OCI-LY7 (cell line): Measurements from ENCODE around the gene SUPT20H. TPM values are rescaled to one million over a fixed set of nuclear protein-coding genes. Genes with fewer than 3 reads are reported as not detected.
"Not testable (repeated sequence)": the region's sequence is repeated elsewhere in the genome, so short reads cannot be mapped to it uniquely, and the experiment has no call there.

Experiments used
- BruUV-seq: library from RNA; stranded (reverse); fragments of 400-500 nt; replicated peaks from 2 replicates; lab custom pipeline; 2021; lab: Mats Ljungman, UMichigan
- CTCF ChIA-PET: fragments of 300-600 bp; sonication (Branson Sonifier 250); formaldehyde crosslinking; loops from one replicate; lab custom pipeline; 2022; ENCODE audit warnings: antibody characterized with exemption; ENCODE audit not compliant: unreplicated experiment; lab: Charles Lee
- POLR2A ChIA-PET: fragments of 300-600 bp; sonication (Branson Sonifier 250); formaldehyde crosslinking; loops from one replicate; lab custom pipeline; 2022; ENCODE audit warnings: antibody characterized with exemption; lab: Charles Lee
- DNase-seq: peaks from one replicate; pipeline ENCODE4 v3.0.0-alpha.2; 2015; ENCODE audit warnings: low spot score
- H2AFZ ChIP-seq: fragments of 200-600 bp; sonication (generic), shearing (Covaris generic); 2 replicates; pipeline ENCODE4 v1.6.1; 2014; ENCODE audit warnings: mild to moderate bottlenecking, antibody characterized with exemption, low read length, moderate library complexity
- H3K27ac ChIP-seq: fragments of 200-600 bp; sonication (generic); 2 replicates; pipeline ENCODE4 v1.5.1; 2014; ENCODE audit warnings: mixed run types, low read depth, mild to moderate bottlenecking, moderate library complexity, low read length, inconsistent platforms; ENCODE audit not compliant: poor library complexity, severe bottlenecking
- H3K36me3 ChIP-seq: fragments of 200-600 bp; sonication (generic); 2 replicates; pipeline ENCODE4 v1.6.1; 2014; ENCODE audit warnings: mild to moderate bottlenecking, antibody characterized with exemption, low read length, moderate library complexity, mixed read lengths; ENCODE audit not compliant: insufficient read depth
- H3K4me1 ChIP-seq: fragments of 200-600 bp; sonication (generic); 2 replicates; pipeline ENCODE4 v1.5.1; 2014; ENCODE audit warnings: mild to moderate bottlenecking, low read length; ENCODE audit not compliant: insufficient read depth, poor library complexity, severe bottlenecking
- H3K4me2 ChIP-seq: fragments of 200-600 bp; sonication (generic); 2 replicates; pipeline ENCODE4 v1.6.1; 2014; ENCODE audit warnings: mild to moderate bottlenecking, low read length
- H3K4me3 ChIP-seq: fragments of 200-600 bp; sonication (generic); 2 replicates; pipeline ENCODE4 v1.5.1; 2014; ENCODE audit warnings: mild to moderate bottlenecking, low read depth, low read length; ENCODE audit not compliant: poor library complexity, severe bottlenecking
- H3K79me2 ChIP-seq: fragments of 200-600 bp; sonication (generic); 2 replicates; pipeline ENCODE4 v1.6.1; 2016; ENCODE audit warnings: low read depth, mild to moderate bottlenecking, low read length, moderate library complexity, mixed read lengths; ENCODE audit not compliant: insufficient read depth
- H3K9me2 ChIP-seq: fragments of 200-600 bp; sonication (generic); 2 replicates; pipeline ENCODE4 v1.6.1; 2016; ENCODE audit warnings: mild to moderate bottlenecking, low read length, mixed read lengths; ENCODE audit not compliant: insufficient read depth
- H3K9me3 ChIP-seq: fragments of 200-600 bp; sonication (generic); 2 replicates; pipeline ENCODE4 v1.6.1; 2014; ENCODE audit warnings: mild to moderate bottlenecking, mixed run types, low read length, mixed read lengths
- H4K20me1 ChIP-seq: fragments of 200-600 bp; sonication (generic); 2 replicates; pipeline ENCODE4 v1.6.1; 2014; ENCODE audit warnings: mild to moderate bottlenecking, antibody characterized with exemption, low read length, moderate library complexity, mixed read lengths; ENCODE audit not compliant: insufficient read depth
- CTCF ChIP-seq: fragments of 200-600 bp; sonication (generic); conservative IDR thresholded peaks from 2 replicates; pipeline ENCODE4 v1.5.1; 2014; ENCODE audit warnings: mild to moderate bottlenecking, antibody characterized with exemption, low read length, moderate library complexity, mixed read lengths
- EZH2phosphoT487 ChIP-seq: fragments of 200-600 bp; sonication (generic); IDR thresholded peaks from 2 replicates; pipeline ENCODE4 v1.6.1; 2018; ENCODE audit warnings: low read depth, borderline replicate concordance, mild to moderate bottlenecking, mixed run types, antibody characterized with exemption, low read length, moderate library complexity, mixed read lengths
- intact Hi-C: fragments of 100-400 bp; cut with micrococcal nuclease; formaldehyde crosslinking; loops from one replicate; pipeline ENCODE4 v1.10.0; 2022; ENCODE audit not compliant: unreplicated experiment
- total RNA-seq, 2 experiments: library from RNA; depleted of rRNA in 1 of 2; stranded (reverse); fragments of >200 nt in 1 of 2; shearing (Covaris generic) in 1 of 2; gene quantifications; 2 replicates each; pipeline ENCODE4 v1.2.3, GENCODE V29; 2014 to 2022

The SUPT20H gene
- total RNA-seq, 2 experiments from 2014 or later, result 53.0 to 88.3 TPM

DNA sequence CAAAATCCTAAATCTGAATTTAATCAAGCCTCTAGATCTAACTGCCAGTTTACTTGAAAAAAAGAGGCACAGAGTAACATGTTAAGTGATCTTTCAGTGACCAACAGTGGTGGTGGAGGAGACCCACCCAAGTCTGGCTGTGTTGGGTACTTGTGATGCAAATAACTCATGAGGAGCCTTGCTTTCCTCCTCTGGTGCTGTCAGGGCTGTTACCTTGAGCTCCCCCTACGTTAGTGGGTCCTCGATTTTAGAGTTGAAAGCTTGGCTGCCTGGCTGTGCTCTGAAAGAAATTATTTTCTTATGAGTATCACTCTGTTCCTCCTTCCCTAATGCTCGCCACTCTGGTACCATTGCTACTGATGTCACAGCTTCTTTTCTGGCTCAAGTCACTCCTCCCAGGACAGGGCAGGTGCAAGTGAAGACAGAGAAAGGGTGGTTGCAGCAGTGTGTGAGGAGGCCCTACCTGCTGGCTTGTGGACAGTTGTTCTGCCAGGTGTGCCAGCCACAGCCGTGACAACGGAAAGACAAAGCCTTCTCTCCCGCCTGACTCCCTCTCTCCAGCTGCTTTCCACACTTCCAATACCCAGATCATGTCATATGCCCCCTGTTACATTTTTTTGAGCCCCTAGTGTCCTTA is 6.5 kb upstream of the SUPT20H start:
- no peak for TF ChIP-seq EZH2phosphoT487
- no peak for TF ChIP-seq CTCF
- BruUV-seq, result no TSS peak
- CTCF ChIA-PET, result no interaction called here

DNA sequence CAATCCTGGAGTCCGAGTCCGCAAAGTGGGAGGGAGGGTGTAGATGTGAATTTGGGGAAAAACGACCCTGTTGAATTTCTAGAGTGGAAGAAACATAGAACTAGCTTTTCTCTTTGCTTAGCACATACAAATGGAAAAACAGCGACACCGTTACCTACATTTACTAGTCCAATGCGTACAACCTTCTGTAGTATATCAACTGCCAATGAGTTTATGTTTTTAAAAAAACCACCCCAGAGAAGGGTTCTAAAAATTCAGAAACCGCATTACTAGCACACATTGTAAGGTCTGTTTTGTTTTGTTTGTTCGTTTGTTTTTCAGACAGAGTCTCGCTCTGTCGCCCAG is 332 bp upstream of the SUPT20H start:
- peak overlapping the region; percentile 97 for H2AFZ ChIP-seq
- H3K9me2 ChIP-seq, result no peaks in the 10 kb centered on the region
- BruUV-seq, result no TSS peak
- DNase-seq, result no peak
- peaks cover 12% of the 10 kb centered on the region for H3K36me3 ChIP-seq
- TF ChIP-seq EZH2phosphoT487, result no peak
- no peaks in the 10 kb centered on the region for H4K20me1 ChIP-seq
- intact Hi-C loops, result loop anchor here (1.0 to 5.0 kb wide), 4 partner anchors 59 to 1977 kb away; partner anchors contain the start of genes NHLRC3, PROSER1, RFXAP and SMAD9
- H3K4me2 ChIP-seq, result peak overlapping the region; percentile 72
- peaks cover 12% of the 10 kb centered on the region for H3K4me1 ChIP-seq
- peak overlapping the region; percentile 71 for H3K4me3 ChIP-seq
- CTCF ChIA-PET, result no interaction called here
- POLR2A ChIA-PET, result interaction anchor here (0.7 kb wide), 1 partner anchor 35 kb away, joined by 4 read pairs; no protein-coding TSS in a partner anchor
- H3K79me2 ChIP-seq, result peaks cover 29% of the 10 kb centered on the region
- no peak overlapping the region for H3K27ac ChIP-seq
- H3K9me3 ChIP-seq, result no peaks in the 10 kb centered on the region

More for the DNA sequence above, 6.5 kb upstream of the SUPT20H start:
- H2AFZ ChIP-seq, result peak overlapping the region; percentile 25
- POLR2A ChIA-PET, result no interaction called here
- no peak overlapping the region for H3K27ac ChIP-seq
- H3K36me3 ChIP-seq, result no peaks in the 10 kb centered on the region
- H3K9me3 ChIP-seq, result no peaks in the 10 kb centered on the region
- H4K20me1 ChIP-seq, result no peaks in the 10 kb centered on the region
- DNase-seq, result peak; percentile 30
- intact Hi-C loops, result loop anchor here (5.0 kb wide), 1 partner anchor 719 kb away; the partner anchor contains the start of gene SPART
- H3K9me2 ChIP-seq, result no peaks in the 10 kb centered on the region
- H3K4me2 ChIP-seq, result peak overlapping the region; percentile 2; the same call in 1 of the 2 replicates
- no peaks in the 10 kb centered on the region for H3K79me2 ChIP-seq
- no peak overlapping the region for H3K4me3 ChIP-seq
- peaks cover 35% of the 10 kb centered on the region for H3K4me1 ChIP-seq

GRCh38 chr13:37056228-37056627 is 3.3 kb downstream of the SUPT20H start:
- H3K9me3 ChIP-seq, H3K4me3 ChIP-seq, H2AFZ ChIP-seq, H3K4me2 ChIP-seq, DNase-seq, BruUV-seq, CTCF ChIA-PET, H4K20me1 ChIP-seq, H3K27ac ChIP-seq, H3K9me2 ChIP-seq: not testable (repeated sequence)
- Histone ChIP-seq H3K36me3 (peaks cover 25% of the 10 kb centered on the region), H3K79me2 (peaks cover 53% of the 10 kb centered on the region), H3K4me1 (peaks cover 12% of the 10 kb centered on the region)
- POLR2A ChIA-PET, result interaction anchor here (2.2 to 2.4 kb wide), 2 partner anchors 8 to 51 kb away, joined by 8 to 17 read pairs; no protein-coding TSS in a partner anchor
- intact Hi-C loops, result loop anchor here (5.0 kb wide), 2 partner anchors 134 to 1981 kb away; partner anchors contain the start of genes NHLRC3, PROSER1 and SMAD9

- H3K9me3 ChIP-seq, H3K27ac ChIP-seq, intact Hi-C loops, H4K20me1 ChIP-seq, BruUV-seq, POLR2A ChIA-PET, H3K4me2 ChIP-seq, H3K4me1 ChIP-seq, DNase-seq, H3K9me2 ChIP-seq, H3K4me3 ChIP-seq, CTCF ChIA-PET, H2AFZ ChIP-seq: not testable (repeated sequence)
- H3K79me2 ChIP-seq, result peaks cover 73% of the 10 kb centered on the region
- H3K36me3 ChIP-seq, result peaks cover 47% of the 10 kb centered on the region
These were observed 6.4 kb downstream of the SUPT20H start for GRCh38 chr13:37053111-37053510.
